Psoas muscle (tissue), 8 donors: ENCODE data around the gene NEBL. TPM values are rescaled to one million over a fixed set of nuclear protein-coding genes. Genes with fewer than 3 reads are reported as not detected.

Experiments
- ATAC-seq, 4 donors: fragments of 200-7000 bp; cut with Tn5 transposase; one replicate each; pipeline ENCODE4 v1.9.1; 2020; ENCODE audit warnings: moderate library complexity in 3 of 4, mild to moderate bottlenecking in 2 of 4
- DNase-seq, 2 donors: peaks; one replicate each; pipeline ENCODE4 v3.0.0-alpha.2; 2020
- H3K27ac ChIP-seq: fragments of 200-600 bp; one replicate; pipeline ENCODE4 v1.8.0; 2022
- H3K27me3 ChIP-seq, 3 donors: fragments of 200-600 bp in 1 of 3; one replicate each; pipeline versions ENCODE4 v1.6.1 to v1.8.0; 2013 to 2022; ENCODE audit warnings: low read length in 2 of 3, mild to moderate bottlenecking in 2 of 3, moderate library complexity in 1 of 3; ENCODE audit not compliant: insufficient read depth in 3 of 3
- H3K36me3 ChIP-seq, 2 donors: fragments of 200-600 bp in 1 of 2; one replicate each; pipeline versions ENCODE4 v1.6.1 to v1.8.0; 2013 to 2022; ENCODE audit warnings: low read depth in 1 of 2, mild to moderate bottlenecking in 1 of 2, moderate library complexity in 1 of 2; ENCODE audit not compliant: insufficient read depth in 1 of 2
- H3K4me1 ChIP-seq: fragments of 200-600 bp; one replicate; pipeline ENCODE4 v1.8.0; 2022
- H3K4me3 ChIP-seq: fragments of 200-600 bp; one replicate; pipeline ENCODE4 v1.8.0; 2022; ENCODE audit warnings: mild to moderate bottlenecking
- H3K9me3 ChIP-seq: fragments of 200-600 bp; one replicate; pipeline ENCODE4 v1.8.0; 2022
- CTCF ChIP-seq: fragments of 200-600 bp; IDR thresholded peaks from one replicate; pipeline ENCODE4 v1.8.0; 2022; ENCODE audit warnings: antibody characterized with exemption
- WGBS, 3 donors: extraction: QIAGEN DNeasy Blood & Tissue Kit; methylation state at CpG; one replicate each; pipeline versions ENCODE4 v1.1.6 to v1.1.7; 2013; 5-methylcytosine and 5-hydroxymethylcytosine counted together
- intact Hi-C, 2 donors: fragments of 100-400 bp; cut with DNase I; formaldehyde crosslinking; loops; one replicate each; pipeline versions ENCODE4 v1.11.0 to v1.14.2; 2022
- polyA plus RNA-seq, 3 donors: library from polyadenylated mRNA; stranded (reverse); fragments of 200-250 nt; gene quantifications; one replicate each; pipeline ENCODE4 v1.2.3, GENCODE V29; 2013
- total RNA-seq, 4 donors: library from RNA; stranded (reverse); fragmentation: NEBNext Ultra II Directional in 2 of 4; extraction: Animal tissue kit (Norgen Biotek cat#: 25700) in 2 of 4; gene quantifications; one replicate each; pipeline versions ENCODE4 v1.2.1 to v1.2.4, GENCODE V29; 2021 to 2023
- donor health status: healthy with polysubstance abuse.
- donor health status: DM: no; HTN: no; CAD: no; lungs with moderate emphysema.
- donor health status: Bipolar disorder and iron deficiency.
- donor health status: healthy.
- donor health status: DM: yes; HTN: yes; CAD: no.
- donor health status: DM: no; HTN: no; CAD: no.
- donor health status: DM: no; HTN: no; CAD: no.
- donor health status: DM: yes; HTN: yes; CAD: no.

The NEBL gene
- total and polyA plus RNA-seq, 7 donors = 0.35 to 1.5 (median 0.89) TPM

- no peaks in the 10 kb centered on the region for H3K4me1 ChIP-seq
- no peaks in the 10 kb centered on the region for H3K27me3 ChIP-seq
- no peak overlapping the region for H3K27ac ChIP-seq
- H3K4me3 ChIP-seq = no peak overlapping the region
- TF ChIP-seq CTCF = no peak
- ATAC-seq (peak in 1 of 4 donors; percentile 53), DNase-seq (no peak)
- H3K36me3 ChIP-seq = no peaks in the 10 kb centered on the region
- no peaks in the 10 kb centered on the region for H3K9me3 ChIP-seq
- WGBS, 3 donors = 13 to 19% (median 13%) methylated on average over 2 of the region's 2 CpGs
- intact Hi-C loops = no loop called here
These were observed 130.1 kb downstream of the NEBL start for GRCh38 chr10:20767028-20767427.

DNA sequence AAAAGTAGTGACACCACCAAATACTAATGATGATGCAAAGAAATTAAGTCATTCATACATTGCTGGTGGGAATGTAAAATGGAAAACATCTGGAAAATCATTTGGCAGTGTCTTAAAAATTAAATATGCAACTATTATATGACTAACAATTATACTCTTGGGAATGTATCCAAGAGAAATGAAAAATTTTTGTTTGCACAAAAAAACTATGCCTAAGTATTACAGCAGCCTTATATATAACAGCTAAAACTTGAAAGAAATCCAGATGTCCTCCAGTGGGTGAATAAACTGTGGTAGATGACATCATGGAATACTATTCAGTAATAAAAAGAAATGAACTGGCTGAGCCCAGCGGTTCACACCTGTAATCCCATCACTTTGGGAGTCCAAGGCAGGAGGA, 132.0 kb downstream of the NEBL start:
- no peak for DNase-seq
- Histone ChIP-seq H3K9me3 (no peaks in the 10 kb centered on the region), H3K4me3 (no peak overlapping the region), H3K4me1 (no peaks in the 10 kb centered on the region), H3K27me3 (peaks cover 0 to 2% (median 0%) of the 10 kb centered on the region in 3 donors), H3K27ac (no peak overlapping the region), H3K36me3 (no peaks in the 10 kb centered on the region)
- 39 to 92% (median 91%) methylated on average over 1 of the region's 1 CpG for WGBS, 3 donors
- TF ChIP-seq CTCF = no peak
- ATAC-seq = no peak
- intact Hi-C loops = no loop called here

GRCh38 chr10:20760460-20760859, 136.7 kb downstream of the NEBL start:
- DNase-seq = no peak
- H3K9me3 ChIP-seq = no peaks in the 10 kb centered on the region
- intact Hi-C loops = no loop called here
- ATAC-seq = no peak
- TF ChIP-seq CTCF = no peak
- peaks cover 0 to 2% (median 0%) of the 10 kb centered on the region in 3 donors for H3K27me3 ChIP-seq
- no peak overlapping the region for H3K27ac ChIP-seq
- no peaks in the 10 kb centered on the region for H3K4me1 ChIP-seq
- H3K36me3 ChIP-seq = no peaks in the 10 kb centered on the region
- no peak overlapping the region for H3K4me3 ChIP-seq
- WGBS, 3 donors = 59 to 79% (median 61%) methylated on average over 2 of the region's 2 CpGs

- H3K27me3 ChIP-seq = no peaks in the 10 kb centered on the region
- 42 to 62% (median 44%) methylated on average over 2 of the region's 2 CpGs for WGBS, 3 donors
- DNase-seq (no peak), ATAC-seq (no peak)
- peaks cover 15% of the 10 kb centered on the region for H3K9me3 ChIP-seq
- TF ChIP-seq CTCF = no peak
- intact Hi-C loops = no loop called here
- no peak overlapping the region for H3K4me3 ChIP-seq
- no peaks in the 10 kb centered on the region for H3K4me1 ChIP-seq
- no peak overlapping the region for H3K27ac ChIP-seq
- no peaks in the 10 kb centered on the region for H3K36me3 ChIP-seq
These were observed 148.6 kb downstream of the NEBL start for GRCh38 chr10:20748551-20748950.

- no peaks in the 10 kb centered on the region for H3K4me1 ChIP-seq
- no peak for TF ChIP-seq CTCF
- no peak overlapping the region for H3K27ac ChIP-seq
- H3K27me3 ChIP-seq = no peaks in the 10 kb centered on the region
- H3K4me3 ChIP-seq = no peak overlapping the region
- no peak for DNase-seq
- intact Hi-C loops = no loop called here
- no peak for ATAC-seq
- peaks cover 15% of the 10 kb centered on the region for H3K9me3 ChIP-seq
- H3K36me3 ChIP-seq = no peaks in the 10 kb centered on the region
These were observed 149.3 kb downstream of the NEBL start for GRCh38 chr10:20747782-20748181.
